GM23338 (cell line): ENCODE results near the gene ADAMTS15.

ENCODE experiments used
- CTCF ChIP-seq, 2 experiments: fragments of 200-600 bp in 1 of 2; sonication (generic) in 1 of 2; conservative IDR thresholded peaks; 2 replicates each; pipeline versions ENCODE4 v1.5.1 to v1.6.1; 2016 to 2017; ENCODE audit warnings: antibody characterized with exemption in 2 of 2, low read depth in 2 of 2, mild to moderate bottlenecking in 2 of 2, moderate library complexity in 1 of 2
- EZH2 ChIP-seq: fragments of 200-600 bp; sonication (generic); IDR thresholded peaks from one replicate; pipeline ENCODE4 v1.8.0; 2017; ENCODE audit warnings: antibody characterized with exemption, mild to moderate bottlenecking, low read depth; ENCODE audit not compliant: unreplicated experiment
- TF ChIP-seq, protein P1 (sequence below): IDR thresholded peaks from one replicate; pipeline ENCODE4 v1.6.1; 2018; ENCODE audit warnings: antibody characterized with exemption; ENCODE audit not compliant: unreplicated experiment

DNA sequence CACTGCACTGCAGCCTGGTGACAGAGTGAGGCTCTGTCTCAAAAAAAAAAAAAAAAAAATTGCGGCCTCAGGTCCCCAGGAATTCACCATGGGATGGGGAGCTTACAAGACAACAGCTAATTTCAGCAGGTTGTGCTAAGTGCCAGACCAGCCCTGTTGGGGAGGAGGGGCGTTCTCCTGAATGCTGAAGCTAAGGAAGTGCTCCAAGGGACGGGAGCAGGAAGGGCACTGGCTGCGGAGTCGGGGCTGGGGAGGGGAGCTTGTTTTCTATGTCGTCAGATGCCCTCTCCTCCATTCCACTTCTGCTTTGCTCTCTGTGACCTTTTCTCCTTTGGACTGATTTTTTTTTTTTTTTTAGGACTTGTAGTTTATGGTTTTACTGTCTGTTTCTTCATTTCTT lies 4.5 kb downstream of the ADAMTS15 start:
- TF ChIP-seq CTCF (conservative IDR thresholded peaks at IDR 0.05; ENCODE audit: low read depth in 2 of 2) (no peak), EZH2 (no peak)
- TF ChIP-seq, protein P1, sequence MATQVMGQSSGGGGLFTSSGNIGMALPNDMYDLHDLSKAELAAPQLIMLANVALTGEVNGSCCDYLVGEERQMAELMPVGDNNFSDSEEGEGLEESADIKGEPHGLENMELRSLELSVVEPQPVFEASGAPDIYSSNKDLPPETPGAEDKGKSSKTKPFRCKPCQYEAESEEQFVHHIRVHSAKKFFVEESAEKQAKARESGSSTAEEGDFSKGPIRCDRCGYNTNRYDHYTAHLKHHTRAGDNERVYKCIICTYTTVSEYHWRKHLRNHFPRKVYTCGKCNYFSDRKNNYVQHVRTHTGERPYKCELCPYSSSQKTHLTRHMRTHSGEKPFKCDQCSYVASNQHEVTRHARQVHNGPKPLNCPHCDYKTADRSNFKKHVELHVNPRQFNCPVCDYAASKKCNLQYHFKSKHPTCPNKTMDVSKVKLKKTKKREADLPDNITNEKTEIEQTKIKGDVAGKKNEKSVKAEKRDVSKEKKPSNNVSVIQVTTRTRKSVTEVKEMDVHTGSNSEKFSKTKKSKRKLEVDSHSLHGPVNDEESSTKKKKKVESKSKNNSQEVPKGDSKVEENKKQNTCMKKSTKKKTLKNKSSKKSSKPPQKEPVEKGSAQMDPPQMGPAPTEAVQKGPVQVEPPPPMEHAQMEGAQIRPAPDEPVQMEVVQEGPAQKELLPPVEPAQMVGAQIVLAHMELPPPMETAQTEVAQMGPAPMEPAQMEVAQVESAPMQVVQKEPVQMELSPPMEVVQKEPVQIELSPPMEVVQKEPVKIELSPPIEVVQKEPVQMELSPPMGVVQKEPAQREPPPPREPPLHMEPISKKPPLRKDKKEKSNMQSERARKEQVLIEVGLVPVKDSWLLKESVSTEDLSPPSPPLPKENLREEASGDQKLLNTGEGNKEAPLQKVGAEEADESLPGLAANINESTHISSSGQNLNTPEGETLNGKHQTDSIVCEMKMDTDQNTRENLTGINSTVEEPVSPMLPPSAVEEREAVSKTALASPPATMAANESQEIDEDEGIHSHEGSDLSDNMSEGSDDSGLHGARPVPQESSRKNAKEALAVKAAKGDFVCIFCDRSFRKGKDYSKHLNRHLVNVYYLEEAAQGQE: no peak
